ENCODE data around the gene ACTL10. TPM values are rescaled to one million over a fixed set of nuclear protein-coding genes. Genes with fewer than 3 reads are reported as not detected.
A peak's percentile ranks its signal among the peaks of the same experiment; 100 is the strongest.

Gene ACTL10
- total RNA-seq, 1 donor from 2014 or later = not detected

DNA sequence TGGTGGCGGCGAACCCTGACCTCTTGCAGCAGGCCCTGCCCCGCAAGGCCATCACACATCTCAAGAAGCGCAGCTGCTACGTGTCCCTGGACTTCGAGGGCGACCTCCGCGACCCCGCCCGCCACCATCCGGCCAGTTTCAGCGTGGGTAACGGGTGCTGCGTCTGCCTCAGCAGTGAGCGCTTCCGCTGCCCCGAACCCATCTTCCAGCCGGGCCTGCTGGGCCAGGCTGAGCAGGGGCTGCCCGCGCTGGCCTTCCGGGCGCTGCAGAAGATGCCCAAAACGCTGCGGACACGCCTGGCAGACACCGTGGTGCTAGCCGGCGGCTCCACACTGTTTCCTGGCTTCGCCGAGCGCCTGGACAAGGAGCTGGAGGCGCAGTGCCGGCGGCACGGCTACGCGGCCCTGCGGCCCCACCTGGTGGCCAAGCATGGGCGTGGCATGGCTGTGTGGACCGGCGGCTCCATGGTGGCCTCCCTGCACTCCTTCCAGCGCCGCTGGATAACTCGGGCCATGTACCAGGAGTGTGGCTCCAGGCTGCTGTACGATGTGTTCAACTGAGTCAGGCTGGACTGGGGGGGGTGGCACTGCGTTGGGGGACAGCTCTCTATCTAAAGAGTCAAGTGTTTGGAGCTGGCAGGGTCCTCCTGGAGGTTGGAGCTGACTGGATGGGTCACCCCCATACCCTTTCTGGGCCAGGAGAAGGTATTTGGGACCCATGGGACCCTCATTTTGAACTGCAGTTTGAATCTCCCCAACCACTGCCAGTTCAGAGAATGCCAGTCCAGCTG lies 1.1 kb downstream of the ACTL10 start:
- no peak overlapping the region for H3K4me3 Mint-ChIP-seq (ENCODE audit: unreplicated experiment)

DNA sequence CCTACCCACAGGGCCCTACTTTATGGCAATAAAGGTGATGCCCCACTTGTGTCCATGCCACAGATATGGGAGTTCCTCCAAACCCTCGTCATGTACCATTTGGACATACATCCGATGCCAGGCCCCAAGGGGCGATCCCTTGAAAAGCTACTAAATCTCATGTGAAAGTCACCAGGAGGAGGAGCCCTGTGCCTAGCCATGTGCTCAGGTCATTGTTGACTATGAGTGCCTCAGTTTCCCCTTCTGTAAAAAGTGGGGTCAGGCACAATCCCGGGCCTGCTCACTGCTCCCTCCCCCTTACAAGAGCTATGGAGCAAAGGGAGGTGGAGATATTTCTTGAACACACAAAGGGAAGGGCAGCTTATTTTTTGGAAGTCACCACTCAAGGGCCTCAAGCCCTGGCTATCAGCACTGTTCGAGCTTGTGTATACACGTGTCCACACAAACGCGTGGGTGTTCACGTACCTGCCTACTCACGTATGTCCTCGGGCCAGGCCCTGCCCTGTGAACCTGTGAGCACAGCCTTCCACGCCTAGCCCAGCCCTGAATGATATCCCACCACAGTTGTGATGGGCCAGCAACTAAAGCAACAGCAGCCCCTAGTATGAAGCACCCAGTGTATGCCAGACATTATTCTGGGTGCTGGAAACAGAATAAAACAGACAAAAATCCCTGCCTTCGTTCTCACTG lies 1.9 kb downstream of the ACTL10 start:
- Mint-ChIP-seq H3K27me3 (ENCODE audit: unreplicated experiment) (peaks cover 21% of the 10 kb centered on the region), H3K4me3 (ENCODE audit: unreplicated experiment) (no peak overlapping the region), H3K36me3 (ENCODE audit: low read depth, unreplicated experiment) (peaks cover 6% of the 10 kb centered on the region), H3K9me3 (ENCODE audit: unreplicated experiment) (no peaks in the 10 kb centered on the region), H3K4me1 (ENCODE audit: unreplicated experiment) (peaks cover 23% of the 10 kb centered on the region), H3K27ac (ENCODE audit: unreplicated experiment) (no peak overlapping the region)
- TF ChIP-seq, protein P1, sequence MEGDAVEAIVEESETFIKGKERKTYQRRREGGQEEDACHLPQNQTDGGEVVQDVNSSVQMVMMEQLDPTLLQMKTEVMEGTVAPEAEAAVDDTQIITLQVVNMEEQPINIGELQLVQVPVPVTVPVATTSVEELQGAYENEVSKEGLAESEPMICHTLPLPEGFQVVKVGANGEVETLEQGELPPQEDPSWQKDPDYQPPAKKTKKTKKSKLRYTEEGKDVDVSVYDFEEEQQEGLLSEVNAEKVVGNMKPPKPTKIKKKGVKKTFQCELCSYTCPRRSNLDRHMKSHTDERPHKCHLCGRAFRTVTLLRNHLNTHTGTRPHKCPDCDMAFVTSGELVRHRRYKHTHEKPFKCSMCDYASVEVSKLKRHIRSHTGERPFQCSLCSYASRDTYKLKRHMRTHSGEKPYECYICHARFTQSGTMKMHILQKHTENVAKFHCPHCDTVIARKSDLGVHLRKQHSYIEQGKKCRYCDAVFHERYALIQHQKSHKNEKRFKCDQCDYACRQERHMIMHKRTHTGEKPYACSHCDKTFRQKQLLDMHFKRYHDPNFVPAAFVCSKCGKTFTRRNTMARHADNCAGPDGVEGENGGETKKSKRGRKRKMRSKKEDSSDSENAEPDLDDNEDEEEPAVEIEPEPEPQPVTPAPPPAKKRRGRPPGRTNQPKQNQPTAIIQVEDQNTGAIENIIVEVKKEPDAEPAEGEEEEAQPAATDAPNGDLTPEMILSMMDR (IDR thresholded peaks at IDR 0.05; ENCODE audit: unreplicated experiment) = no peak
- no peak for DNase-seq (ENCODE audit: low spot score)

More for the DNA sequence above, 1.1 kb downstream of the ACTL10 start:
- DNase-seq (ENCODE audit: low spot score) = peak; percentile 85
- TF ChIP-seq, protein P1 (IDR thresholded peaks at IDR 0.05; ENCODE audit: unreplicated experiment) = peak; percentile 83
- Mint-ChIP-seq H3K4me1 (ENCODE audit: unreplicated experiment) (peaks cover 19% of the 10 kb centered on the region), H3K9me3 (ENCODE audit: unreplicated experiment) (no peaks in the 10 kb centered on the region), H3K27me3 (ENCODE audit: unreplicated experiment) (peaks cover 19% of the 10 kb centered on the region), H3K27ac (ENCODE audit: unreplicated experiment) (no peak overlapping the region), H3K36me3 (ENCODE audit: low read depth, unreplicated experiment) (peaks cover 6% of the 10 kb centered on the region)

DNA sequence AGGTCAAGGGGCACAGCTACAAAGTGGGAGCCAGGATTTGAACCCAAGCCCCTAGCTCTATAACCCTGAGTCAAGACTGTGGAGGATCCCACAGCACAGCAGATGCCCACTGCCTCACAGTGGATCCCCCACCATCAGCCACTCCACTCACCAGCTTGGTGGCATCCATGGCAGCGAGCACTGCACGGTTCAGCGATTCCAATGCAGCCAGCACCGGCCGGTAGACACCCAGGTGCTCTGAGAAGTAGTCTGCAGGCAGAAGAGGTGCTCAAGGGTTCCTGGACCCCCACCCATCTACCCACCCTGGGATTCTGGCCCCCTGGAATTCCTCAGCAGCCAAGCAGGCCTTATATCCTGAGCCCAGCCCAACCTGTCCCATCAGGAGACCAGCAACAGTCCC lies 2.5 kb downstream of the ACTL10 start:
- peaks cover 23% of the 10 kb centered on the region for H3K4me1 Mint-ChIP-seq (ENCODE audit: unreplicated experiment)
- no peak overlapping the region for H3K4me3 Mint-ChIP-seq (ENCODE audit: unreplicated experiment)
- H3K27me3 Mint-ChIP-seq (ENCODE audit: unreplicated experiment) = peaks cover 20% of the 10 kb centered on the region
- H3K9me3 Mint-ChIP-seq (ENCODE audit: unreplicated experiment) = no peaks in the 10 kb centered on the region
- no peak overlapping the region for H3K27ac Mint-ChIP-seq (ENCODE audit: unreplicated experiment)
- peaks cover 6% of the 10 kb centered on the region for H3K36me3 Mint-ChIP-seq (ENCODE audit: low read depth, unreplicated experiment)
- DNase-seq (ENCODE audit: low spot score) = no peak
- TF ChIP-seq, protein P1 (IDR thresholded peaks at IDR 0.05; ENCODE audit: unreplicated experiment) = no peak

DNA sequence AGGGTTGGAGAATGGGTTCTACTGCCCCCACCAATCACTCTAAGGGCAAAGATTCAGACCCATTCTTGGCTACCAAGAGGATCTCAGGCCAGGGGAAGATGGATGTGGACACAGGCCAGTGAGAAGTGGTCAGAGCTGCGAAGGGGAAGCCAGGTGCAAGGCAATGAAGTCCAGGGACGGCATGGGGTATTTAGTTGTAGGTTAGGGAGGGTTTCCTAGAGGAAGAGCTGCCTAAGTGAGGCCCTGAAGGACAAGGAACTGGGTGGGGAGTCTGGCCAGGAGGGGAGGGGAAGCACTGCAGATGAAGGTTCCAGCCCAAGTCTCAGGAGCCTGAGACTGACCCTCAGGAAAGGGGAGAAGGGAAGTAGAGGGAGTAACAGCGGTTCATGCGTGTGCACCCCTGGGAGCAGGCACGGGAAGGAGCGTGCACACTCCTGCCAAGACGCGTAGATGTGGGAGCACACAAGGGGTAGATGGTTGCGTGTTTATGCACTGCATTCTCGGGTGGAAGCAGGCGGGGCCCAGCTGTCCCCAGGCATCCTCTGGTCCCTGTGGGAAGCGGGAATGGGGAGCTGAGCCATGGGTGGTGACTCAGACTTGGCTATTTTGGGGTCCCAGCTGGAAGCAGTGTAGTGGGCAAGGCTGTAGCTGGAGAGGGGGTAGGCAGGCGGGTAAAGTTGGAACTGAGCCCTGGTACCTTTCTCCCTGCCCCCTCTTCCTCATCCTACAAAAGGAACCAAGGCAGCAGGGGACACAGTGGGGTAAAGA lies 3.3 kb downstream of the ACTL10 start:
- DNase-seq (ENCODE audit: low spot score) = no peak
- H3K4me1 Mint-ChIP-seq (ENCODE audit: unreplicated experiment) = peaks cover 21% of the 10 kb centered on the region
- TF ChIP-seq, protein P1 (IDR thresholded peaks at IDR 0.05; ENCODE audit: unreplicated experiment) = no peak
- H3K27me3 Mint-ChIP-seq (ENCODE audit: unreplicated experiment) = peaks cover 15% of the 10 kb centered on the region
- no peaks in the 10 kb centered on the region for H3K9me3 Mint-ChIP-seq (ENCODE audit: unreplicated experiment)
- H3K4me3 Mint-ChIP-seq (ENCODE audit: unreplicated experiment) = no peak overlapping the region
- H3K27ac Mint-ChIP-seq (ENCODE audit: unreplicated experiment) = peak overlapping the region; percentile 16
- peaks cover 8% of the 10 kb centered on the region for H3K36me3 Mint-ChIP-seq (ENCODE audit: low read depth, unreplicated experiment)

Measured in endothelial cell (in vitro differentiated cells).